GM08714 (cell line): ENCODE measurements around the gene RPS10.

Source experiments
- H3K4me3 ChIP-seq: fragments of 200-500 bp; sonication (Bioruptor generic); 2 replicates; pipeline ENCODE4 v1.5.1; 2014; ENCODE audit warnings: mild to moderate bottlenecking, low read length, inconsistent platforms
- ZNF274 ChIP-seq: IDR thresholded peaks from 2 replicates; pipeline ENCODE4 v1.6.1; 2012; ENCODE audit warnings: mild to moderate bottlenecking, low read depth, low read length

The RPS10 gene

DNA sequence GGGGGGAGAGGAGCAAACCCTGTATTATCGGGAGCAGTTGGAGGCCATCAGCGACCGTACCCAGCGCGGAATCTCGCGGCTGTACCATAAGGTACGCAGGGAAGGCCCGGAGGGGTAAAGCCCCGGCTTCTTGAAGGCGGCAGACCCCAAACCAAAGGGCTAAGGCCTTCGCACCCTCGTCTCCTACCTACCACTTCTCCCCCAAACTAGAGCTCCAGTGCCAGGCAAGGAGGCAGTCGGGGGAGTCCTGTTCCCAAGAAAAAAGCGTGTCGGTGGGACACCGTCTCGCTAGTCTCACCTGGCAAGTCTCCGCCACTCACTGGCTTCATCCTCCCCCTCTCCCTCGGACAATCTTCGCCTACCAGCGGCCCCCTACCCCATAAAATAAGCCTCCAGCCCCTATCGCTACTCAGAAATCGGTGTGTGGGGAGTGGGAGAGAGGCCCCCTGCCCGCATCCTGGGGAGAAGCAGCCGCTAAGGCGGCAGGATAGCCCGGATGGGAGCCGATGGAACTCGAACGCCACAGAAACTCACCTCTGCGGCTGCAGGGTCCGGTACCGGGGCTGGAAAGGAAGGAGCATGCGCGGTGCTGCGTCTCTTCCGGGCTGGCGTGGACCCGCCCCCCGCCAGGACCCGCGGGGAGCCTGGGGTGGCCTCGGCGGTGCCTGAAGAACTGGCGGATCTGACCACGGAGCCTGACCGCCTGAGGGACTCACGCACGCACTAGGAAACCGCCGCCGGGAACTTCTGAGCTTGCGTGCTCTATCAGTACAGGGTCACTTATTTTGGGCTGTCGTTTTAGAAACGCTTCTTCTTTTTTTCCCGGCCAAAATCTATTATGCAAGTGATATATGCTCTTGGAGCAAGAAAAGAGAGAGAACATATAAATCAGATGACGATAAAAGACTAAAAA lies at the start of gene RPS10:
Gene RPS10 (minus strand): TSS at position 572 of the 913 bp plus-strand sequence. CDS start 848 bp downstream, outside the sequence.
- no peak for TF ChIP-seq ZNF274
- H3K4me3 ChIP-seq, result peak within 1 kb of the TSS; percentile 84

GRCh38 chr6:34475238-34475682 lies 49.4 kb upstream of the RPS10 start:
- TF ChIP-seq ZNF274, result no peak
- H3K4me3 ChIP-seq, result no peak overlapping the region

DNA sequence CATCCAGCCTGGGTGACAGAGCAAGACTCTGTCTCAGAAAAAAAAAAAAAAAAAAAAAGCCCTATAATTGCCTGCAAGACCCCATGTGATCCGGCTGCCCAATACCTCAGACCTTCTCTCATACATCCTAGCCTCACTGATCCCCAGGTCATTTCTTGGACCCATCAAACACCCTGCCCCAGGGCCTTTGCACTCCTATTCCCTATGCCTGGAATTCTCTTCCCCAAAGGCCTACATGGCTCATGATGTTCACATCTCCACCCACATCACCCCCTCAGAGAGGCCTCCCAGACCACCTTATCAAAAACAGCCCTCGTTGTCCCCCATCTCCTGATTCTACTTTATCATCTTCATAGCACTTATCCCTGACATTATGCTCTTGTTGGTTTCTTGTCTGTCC lies 48.9 kb upstream of the RPS10 start:
- no peak overlapping the region for H3K4me3 ChIP-seq
- no peak for TF ChIP-seq ZNF274

DNA sequence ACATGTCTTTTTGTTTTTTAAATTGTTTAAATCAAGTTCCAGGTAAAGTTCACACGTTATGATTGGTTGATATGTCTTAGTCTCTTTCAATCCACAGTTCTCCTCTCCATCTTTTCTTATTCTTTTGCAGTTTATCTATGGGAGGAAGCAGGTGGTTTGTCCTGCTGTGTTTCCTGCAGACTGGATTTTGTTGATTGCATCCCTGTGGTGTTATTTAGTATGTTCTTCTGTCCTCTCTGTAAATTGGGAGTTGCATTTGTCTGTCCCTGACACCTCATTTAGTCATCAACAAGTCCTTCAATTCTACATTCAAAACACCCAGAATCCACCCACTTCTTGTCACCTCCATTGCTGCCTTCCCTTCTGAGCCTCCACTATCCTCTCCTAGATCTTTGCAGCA lies 48.1 kb upstream of the RPS10 start:
- TF ChIP-seq ZNF274, result no peak
- H3K4me3 ChIP-seq, result no peak overlapping the region

GRCh38 chr6:34472425-34472824 lies 46.6 kb upstream of the RPS10 start:
- no peak overlapping the region for H3K4me3 ChIP-seq
- TF ChIP-seq ZNF274, result no peak

DNA sequence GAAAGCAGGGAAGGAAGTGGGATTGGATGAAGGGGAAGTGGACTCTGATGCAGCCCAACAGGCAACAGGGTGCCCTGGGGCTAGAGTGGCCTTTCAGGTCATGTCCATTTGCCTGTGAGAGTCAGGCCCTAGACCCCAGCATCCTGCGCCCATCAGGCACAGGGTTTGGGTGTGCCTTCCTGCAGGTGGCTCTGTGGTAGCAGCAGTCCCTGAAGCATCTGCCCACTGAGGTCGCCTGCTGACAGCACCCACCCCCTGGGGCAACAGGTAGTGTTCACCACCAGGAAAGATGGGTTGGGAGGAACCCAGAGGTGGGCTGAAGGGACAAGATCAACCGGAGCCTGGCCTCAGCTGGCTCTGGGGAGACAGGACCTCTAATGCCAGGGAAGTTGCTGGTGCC lies 43.6 kb upstream of the RPS10 start:
- TF ChIP-seq ZNF274, result no peak
- H3K4me3 ChIP-seq, result no peak overlapping the region

DNA sequence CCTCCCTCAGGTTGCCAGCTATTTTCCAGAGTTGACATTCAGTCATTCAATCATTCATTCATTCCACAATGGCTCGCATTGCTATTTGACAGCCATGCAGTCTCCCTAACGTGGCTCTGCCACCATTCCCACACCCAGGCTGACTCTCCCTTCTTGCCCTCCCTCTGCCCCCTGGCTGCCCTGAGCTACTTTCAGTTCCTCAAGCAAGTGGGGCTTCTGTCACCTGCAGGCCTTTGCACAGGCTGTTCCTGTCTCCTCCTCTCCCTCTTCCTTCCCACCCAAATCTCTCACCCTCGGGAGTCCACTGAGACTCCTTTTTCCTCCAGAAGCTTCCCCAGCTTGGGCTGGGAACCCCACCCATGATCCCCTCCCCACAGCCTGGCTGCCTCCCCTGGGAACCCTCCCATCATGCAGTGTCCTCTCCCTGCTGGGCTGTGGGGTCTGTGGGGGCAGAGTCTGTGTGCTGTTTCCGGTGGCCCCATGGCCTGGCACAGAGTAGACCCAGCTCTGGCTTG lies 42.6 kb upstream of the RPS10 start:
- H3K4me3 ChIP-seq, result no peak overlapping the region
- no peak for TF ChIP-seq ZNF274

DNA sequence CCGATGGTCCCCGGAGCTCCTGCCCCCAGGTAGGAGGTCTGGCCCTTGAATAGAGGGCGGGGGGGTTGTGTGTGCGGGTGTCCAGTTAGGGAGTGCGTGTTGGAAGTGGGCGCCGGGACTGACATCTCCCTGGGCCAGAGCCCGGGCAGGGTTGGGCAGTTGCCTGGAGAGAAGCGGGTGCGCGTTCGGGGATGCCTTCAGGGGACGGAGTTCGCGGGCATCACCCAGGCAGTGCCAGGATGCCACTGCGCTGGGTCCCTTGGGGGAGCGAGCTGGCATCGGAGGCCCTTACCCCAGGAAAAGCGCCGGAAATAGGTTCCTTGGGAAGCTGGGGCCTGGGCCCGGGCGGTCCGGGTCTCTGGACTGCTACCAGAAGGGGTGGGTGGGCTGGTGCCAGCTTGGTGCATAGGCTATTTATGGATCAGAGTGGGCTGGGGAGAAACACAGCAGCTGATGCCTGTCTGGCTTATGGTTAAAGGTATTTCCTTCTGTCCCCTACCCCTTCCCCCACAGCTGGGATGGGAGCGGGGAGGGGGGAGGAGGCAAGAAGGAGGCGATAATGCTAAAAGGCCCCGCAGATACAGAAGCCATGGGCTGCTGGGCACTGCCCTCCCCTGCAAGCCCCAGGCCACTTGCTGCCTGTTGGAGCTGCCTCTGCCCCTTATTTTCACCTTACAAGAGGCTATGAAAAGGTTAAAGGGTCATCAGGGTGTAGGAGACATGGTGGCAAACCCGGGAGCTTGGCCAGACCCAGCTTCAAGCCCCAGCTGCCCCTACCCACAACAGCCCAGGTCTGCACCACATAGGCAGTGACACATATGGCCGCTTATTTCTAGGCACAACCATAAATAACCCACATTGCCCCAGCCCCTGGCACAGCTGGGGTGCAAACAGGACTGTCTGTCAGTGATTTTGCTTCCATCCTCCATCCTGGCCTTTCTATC lies 40.6 kb upstream of the RPS10 start:
- no peak for TF ChIP-seq ZNF274
- H3K4me3 ChIP-seq, result no peak overlapping the region; the same call in 1 of the 2 replicates

DNA sequence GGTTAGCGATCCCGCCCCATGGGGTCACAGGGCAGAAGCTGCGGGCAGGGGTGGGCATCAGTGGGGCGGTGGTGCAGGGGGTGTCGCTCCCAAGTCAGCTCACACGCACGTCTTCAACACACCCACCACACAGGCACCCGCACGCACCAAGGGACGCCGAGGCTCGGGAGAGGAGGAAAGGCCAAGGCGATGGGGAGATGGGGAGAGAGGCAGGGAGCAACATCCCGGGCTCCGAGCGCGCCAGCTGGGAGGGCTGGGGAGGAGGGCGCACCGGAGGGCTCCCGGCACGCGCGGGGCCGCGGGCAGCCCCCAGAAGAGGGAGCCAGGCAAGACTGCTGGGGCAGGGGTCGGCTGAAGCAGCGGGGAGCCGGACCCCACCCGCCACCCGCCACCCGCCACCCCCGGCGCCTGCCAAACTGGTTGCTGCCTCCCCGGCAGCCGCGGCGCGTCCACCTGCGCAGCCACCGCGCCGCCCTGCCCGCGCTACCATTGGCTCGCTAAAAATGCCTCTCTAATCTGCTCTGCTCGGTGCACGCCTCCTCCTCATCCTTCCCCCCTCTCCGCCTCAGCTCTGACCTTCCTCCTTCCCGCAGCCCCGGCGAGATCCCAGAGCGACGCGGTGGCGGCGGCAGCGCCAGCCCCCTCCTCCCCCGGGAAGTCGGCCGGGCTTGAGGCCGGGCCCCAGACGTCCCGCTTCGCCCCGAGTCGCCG lies 39.8 kb upstream of the RPS10 start, which contains the start of gene PACSIN1:
Gene PACSIN1 (plus strand): TSS at position 546 of the 711 bp plus-strand sequence. CDS start 60,230 bp downstream, outside the sequence.
- peak within 1 kb of the TSS; percentile 19; the same call in 1 of the 2 replicates for H3K4me3 ChIP-seq

DNA sequence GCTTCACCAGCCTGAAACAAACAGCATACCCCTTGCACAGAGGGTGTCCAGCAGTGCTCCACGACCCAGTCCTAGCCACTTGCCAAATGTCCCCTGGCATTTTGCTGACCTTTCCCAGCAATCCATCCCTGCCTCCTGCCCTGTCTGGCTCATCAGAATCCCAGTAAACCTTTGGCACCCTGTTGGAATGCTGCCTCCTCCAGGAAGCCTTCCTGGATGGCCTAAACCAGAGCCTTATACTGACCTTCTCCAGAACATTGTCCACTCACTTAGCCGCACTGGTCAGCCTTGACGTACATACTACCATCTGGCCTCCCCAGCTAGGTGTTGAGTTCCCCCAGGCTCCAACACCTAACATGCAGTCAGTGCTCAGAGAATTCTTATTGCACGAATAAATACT lies 38.0 kb upstream of the RPS10 start:
- no peak for TF ChIP-seq ZNF274
- H3K4me3 ChIP-seq, result no peak overlapping the region

More for the DNA sequence above, 39.8 kb upstream of the RPS10 start, which contains the start of gene PACSIN1:
- no peak for TF ChIP-seq ZNF274

GRCh38 chr6:34463299-34463698 lies 37.4 kb upstream of the RPS10 start:
- no peak for TF ChIP-seq ZNF274
- H3K4me3 ChIP-seq, result no peak overlapping the region

- TF ChIP-seq ZNF274, result no peak
- no peak overlapping the region for H3K4me3 ChIP-seq
These were observed 36.7 kb upstream of the RPS10 start for GRCh38 chr6:34462551-34462971.

DNA sequence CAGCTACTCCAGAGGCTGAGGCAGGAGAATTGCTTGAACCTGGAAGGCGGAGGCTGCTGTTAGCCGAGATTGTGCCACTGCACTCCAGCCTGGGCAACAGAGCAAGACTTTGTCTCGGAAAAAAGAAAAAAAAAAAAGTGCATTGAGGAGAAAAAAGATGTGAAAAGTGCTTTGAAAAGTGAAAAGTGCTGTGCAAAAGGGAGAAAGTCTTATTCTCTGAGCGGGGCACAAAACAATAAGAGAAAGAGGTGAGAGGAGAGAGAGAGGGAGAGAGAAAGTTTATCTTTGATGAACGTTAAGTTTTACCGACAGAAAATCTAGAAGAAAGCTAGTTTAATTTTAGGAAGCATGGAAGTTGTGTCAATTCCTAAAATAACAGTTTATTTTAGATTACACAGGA lies 36.1 kb upstream of the RPS10 start:
- no peak overlapping the region for H3K4me3 ChIP-seq
- TF ChIP-seq ZNF274, result no peak
